Measurements from ENCODE around the gene IFNGR2. TPM values are rescaled to one million over a fixed set of nuclear protein-coding genes. Genes with fewer than 3 reads are reported as not detected.

The IFNGR2 gene
- total and polyA plus RNA-seq, 2 of the 13 experiments (the other 11 are each of a cell fraction or from before 2014, with no cell fraction given), result 61.3 to 117 TPM

DNA sequence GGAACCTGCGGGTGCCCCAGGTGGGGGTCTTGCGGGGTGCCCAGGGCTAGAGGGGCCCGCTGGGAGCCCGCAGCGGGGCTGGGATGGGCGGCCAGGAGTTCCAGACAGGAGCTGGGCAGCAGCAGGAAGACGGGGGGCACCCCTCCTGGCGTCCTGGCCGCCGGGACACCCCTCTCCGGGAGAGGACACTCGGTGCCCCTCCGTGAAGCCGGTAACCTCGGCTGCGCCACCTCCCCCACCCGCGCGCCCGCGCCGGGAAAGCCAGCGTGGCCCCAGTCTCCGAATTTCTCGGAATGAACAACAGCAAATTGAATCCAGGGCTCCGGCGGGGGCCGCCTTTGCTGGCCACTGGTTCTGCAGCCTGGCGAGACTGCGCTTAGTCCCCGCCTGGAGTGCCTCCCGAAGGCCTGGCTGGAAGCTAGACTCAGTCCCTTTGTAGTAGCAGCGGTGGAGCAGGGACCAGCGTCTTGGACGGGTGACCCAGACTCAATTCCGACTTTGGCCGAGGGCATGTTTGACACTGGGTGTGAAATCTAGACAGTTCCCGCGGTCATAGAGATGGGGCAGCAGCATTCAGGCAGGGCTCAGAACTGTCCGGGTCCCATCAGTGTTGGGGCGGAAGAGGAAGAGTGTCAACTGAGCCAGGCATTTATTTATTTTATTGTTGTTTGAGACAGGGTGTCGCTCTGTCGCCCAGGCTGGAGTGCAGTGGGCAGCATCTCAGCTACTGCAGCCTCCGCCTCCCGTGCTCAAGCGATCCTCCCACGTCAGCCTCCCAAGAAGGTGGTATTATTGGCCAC is 773 bp downstream of the IFNGR2 start (continued):
- TF ChIP-seq, protein P1, sequence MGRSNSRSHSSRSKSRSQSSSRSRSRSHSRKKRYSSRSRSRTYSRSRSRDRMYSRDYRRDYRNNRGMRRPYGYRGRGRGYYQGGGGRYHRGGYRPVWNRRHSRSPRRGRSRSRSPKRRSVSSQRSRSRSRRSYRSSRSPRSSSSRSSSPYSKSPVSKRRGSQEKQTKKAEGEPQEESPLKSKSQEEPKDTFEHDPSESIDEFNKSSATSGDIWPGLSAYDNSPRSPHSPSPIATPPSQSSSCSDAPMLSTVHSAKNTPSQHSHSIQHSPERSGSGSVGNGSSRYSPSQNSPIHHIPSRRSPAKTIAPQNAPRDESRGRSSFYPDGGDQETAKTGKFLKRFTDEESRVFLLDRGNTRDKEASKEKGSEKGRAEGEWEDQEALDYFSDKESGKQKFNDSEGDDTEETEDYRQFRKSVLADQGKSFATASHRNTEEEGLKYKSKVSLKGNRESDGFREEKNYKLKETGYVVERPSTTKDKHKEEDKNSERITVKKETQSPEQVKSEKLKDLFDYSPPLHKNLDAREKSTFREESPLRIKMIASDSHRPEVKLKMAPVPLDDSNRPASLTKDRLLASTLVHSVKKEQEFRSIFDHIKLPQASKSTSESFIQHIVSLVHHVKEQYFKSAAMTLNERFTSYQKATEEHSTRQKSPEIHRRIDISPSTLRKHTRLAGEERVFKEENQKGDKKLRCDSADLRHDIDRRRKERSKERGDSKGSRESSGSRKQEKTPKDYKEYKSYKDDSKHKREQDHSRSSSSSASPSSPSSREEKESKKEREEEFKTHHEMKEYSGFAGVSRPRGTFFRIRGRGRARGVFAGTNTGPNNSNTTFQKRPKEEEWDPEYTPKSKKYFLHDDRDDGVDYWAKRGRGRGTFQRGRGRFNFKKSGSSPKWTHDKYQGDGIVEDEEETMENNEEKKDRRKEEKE (IDR thresholded peaks at IDR 0.05), result no peak
- no peak for TF ChIP-seq FOXO1 (CRISPR knock-in tag; IDR thresholded peaks at IDR 0.05)
- TF ChIP-seq RFXANK (CRISPR knock-in tag; IDR thresholded peaks at IDR 0.05), result no peak
- TF ChIP-seq, protein P2, sequence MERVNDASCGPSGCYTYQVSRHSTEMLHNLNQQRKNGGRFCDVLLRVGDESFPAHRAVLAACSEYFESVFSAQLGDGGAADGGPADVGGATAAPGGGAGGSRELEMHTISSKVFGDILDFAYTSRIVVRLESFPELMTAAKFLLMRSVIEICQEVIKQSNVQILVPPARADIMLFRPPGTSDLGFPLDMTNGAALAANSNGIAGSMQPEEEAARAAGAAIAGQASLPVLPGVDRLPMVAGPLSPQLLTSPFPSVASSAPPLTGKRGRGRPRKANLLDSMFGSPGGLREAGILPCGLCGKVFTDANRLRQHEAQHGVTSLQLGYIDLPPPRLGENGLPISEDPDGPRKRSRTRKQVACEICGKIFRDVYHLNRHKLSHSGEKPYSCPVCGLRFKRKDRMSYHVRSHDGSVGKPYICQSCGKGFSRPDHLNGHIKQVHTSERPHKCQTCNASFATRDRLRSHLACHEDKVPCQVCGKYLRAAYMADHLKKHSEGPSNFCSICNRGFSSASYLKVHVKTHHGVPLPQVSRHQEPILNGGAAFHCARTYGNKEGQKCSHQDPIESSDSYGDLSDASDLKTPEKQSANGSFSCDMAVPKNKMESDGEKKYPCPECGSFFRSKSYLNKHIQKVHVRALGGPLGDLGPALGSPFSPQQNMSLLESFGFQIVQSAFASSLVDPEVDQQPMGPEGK (CRISPR knock-in tag; IDR thresholded peaks at IDR 0.05), result peak; percentile 18
- TF ChIP-seq, protein P3, sequence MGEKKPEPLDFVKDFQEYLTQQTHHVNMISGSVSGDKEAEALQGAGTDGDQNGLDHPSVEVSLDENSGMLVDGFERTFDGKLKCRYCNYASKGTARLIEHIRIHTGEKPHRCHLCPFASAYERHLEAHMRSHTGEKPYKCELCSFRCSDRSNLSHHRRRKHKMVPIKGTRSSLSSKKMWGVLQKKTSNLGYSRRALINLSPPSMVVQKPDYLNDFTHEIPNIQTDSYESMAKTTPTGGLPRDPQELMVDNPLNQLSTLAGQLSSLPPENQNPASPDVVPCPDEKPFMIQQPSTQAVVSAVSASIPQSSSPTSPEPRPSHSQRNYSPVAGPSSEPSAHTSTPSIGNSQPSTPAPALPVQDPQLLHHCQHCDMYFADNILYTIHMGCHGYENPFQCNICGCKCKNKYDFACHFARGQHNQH (CRISPR knock-in tag; IDR thresholded peaks at IDR 0.05), result 0 out of 2 replicates have a peak, but pooled peaks have one; percentile 23
- 0 out of 2 replicates have a peak, but pooled peaks have one; percentile 39 for TF ChIP-seq KMT2A (CRISPR knock-in tag; IDR thresholded peaks at IDR 0.05)
- no peak for TF ChIP-seq EHMT2 (IDR thresholded peaks at IDR 0.05; ENCODE audit: borderline replicate concordance, low read depth, low read length)
- TF ChIP-seq, protein P4, sequence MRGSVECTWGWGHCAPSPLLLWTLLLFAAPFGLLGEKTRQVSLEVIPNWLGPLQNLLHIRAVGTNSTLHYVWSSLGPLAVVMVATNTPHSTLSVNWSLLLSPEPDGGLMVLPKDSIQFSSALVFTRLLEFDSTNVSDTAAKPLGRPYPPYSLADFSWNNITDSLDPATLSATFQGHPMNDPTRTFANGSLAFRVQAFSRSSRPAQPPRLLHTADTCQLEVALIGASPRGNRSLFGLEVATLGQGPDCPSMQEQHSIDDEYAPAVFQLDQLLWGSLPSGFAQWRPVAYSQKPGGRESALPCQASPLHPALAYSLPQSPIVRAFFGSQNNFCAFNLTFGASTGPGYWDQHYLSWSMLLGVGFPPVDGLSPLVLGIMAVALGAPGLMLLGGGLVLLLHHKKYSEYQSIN (CRISPR knock-in tag; IDR thresholded peaks at IDR 0.05; ENCODE audit: borderline replicate concordance), result no peak
- TF ChIP-seq, protein P5, sequence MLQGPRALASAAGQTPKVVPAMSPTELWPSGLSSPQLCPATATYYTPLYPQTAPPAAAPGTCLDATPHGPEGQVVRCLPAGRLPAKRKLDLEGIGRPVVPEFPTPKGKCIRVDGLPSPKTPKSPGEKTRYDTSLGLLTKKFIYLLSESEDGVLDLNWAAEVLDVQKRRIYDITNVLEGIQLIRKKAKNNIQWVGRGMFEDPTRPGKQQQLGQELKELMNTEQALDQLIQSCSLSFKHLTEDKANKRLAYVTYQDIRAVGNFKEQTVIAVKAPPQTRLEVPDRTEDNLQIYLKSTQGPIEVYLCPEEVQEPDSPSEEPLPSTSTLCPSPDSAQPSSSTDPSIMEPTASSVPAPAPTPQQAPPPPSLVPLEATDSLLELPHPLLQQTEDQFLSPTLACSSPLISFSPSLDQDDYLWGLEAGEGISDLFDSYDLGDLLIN (CRISPR knock-in tag; IDR thresholded peaks at IDR 0.05; ENCODE audit: borderline replicate concordance), result no peak
- TF ChIP-seq, protein P6, sequence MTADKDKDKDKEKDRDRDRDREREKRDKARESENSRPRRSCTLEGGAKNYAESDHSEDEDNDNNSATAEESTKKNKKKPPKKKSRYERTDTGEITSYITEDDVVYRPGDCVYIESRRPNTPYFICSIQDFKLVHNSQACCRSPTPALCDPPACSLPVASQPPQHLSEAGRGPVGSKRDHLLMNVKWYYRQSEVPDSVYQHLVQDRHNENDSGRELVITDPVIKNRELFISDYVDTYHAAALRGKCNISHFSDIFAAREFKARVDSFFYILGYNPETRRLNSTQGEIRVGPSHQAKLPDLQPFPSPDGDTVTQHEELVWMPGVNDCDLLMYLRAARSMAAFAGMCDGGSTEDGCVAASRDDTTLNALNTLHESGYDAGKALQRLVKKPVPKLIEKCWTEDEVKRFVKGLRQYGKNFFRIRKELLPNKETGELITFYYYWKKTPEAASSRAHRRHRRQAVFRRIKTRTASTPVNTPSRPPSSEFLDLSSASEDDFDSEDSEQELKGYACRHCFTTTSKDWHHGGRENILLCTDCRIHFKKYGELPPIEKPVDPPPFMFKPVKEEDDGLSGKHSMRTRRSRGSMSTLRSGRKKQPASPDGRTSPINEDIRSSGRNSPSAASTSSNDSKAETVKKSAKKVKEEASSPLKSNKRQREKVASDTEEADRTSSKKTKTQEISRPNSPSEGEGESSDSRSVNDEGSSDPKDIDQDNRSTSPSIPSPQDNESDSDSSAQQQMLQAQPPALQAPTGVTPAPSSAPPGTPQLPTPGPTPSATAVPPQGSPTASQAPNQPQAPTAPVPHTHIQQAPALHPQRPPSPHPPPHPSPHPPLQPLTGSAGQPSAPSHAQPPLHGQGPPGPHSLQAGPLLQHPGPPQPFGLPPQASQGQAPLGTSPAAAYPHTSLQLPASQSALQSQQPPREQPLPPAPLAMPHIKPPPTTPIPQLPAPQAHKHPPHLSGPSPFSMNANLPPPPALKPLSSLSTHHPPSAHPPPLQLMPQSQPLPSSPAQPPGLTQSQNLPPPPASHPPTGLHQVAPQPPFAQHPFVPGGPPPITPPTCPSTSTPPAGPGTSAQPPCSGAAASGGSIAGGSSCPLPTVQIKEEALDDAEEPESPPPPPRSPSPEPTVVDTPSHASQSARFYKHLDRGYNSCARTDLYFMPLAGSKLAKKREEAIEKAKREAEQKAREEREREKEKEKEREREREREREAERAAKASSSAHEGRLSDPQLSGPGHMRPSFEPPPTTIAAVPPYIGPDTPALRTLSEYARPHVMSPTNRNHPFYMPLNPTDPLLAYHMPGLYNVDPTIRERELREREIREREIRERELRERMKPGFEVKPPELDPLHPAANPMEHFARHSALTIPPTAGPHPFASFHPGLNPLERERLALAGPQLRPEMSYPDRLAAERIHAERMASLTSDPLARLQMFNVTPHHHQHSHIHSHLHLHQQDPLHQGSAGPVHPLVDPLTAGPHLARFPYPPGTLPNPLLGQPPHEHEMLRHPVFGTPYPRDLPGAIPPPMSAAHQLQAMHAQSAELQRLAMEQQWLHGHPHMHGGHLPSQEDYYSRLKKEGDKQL (CRISPR knock-in tag; IDR thresholded peaks at IDR 0.05; ENCODE audit: low read depth), result no peak
- TF ChIP-seq ZNF383 (CRISPR knock-in tag; IDR thresholded peaks at IDR 0.05; ENCODE audit: borderline replicate concordance), result no peak
- TF ChIP-seq STAG1 (CRISPR knock-in tag; IDR thresholded peaks at IDR 0.05), result no peak

Measured in HepG2 (cell line).